ENCODE data around the gene ASIP. TPM values are rescaled to one million over a fixed set of nuclear protein-coding genes. Genes with fewer than 3 reads are reported as not detected.

The ASIP gene
- total and polyA plus RNA-seq, 4 donors: 0.39 to 0.62 TPM; not detected in 2

DNA sequence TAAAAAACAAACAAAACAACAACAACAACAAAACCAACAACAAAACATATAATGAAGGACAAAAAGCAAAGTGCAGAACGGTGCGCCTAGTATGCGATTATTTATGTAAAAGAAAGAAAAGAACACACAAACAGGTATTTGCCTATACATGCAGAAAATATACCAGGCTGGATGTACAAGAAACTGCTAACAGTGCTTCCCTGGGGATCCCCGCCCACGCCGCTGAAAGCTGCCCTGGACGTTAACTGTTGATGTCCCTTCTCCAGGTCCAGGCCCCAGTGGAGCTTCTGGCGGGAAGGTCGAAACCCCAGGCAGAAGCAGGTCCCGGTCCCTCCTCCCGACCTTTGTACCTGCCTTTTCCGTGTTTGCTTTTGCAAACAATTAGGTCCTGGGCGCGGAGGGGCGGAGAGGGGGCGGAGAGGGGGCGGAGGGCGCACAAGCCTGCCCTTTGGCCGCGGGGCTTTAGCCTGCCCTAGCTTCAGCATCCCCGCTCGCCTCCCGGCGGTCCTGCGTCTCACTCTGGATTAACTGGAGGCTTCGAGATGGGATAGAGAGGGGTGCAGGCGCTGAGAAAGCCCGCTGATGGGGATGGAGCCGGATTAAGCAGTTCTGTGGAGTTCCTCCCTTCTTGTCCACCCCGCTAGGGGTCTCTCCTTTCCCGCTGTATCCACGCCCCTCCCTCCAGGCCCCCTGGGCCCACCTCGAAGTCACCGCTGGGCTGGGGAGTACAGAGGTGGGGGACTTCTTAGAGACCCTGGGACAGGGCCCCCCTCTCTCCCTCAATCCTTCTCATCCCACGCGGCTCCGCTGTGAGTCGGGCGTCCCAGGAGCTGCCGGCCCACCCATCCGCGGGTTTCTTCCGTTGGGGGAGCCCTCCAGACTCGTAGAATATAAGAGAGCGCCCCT, 70.1 kb downstream of the ASIP start:
- Histone ChIP-seq H3K9ac (ENCODE audit: low read depth in 1 of 2, low read length in 2 of 2) (peak overlapping the region in 1 of 2 donors; percentile 21), H3K27ac (ENCODE audit: low read depth in 1 of 2, low read length in 2 of 2) (peak overlapping the region; percentile 55 to 69), H3K36me3 (ENCODE audit: control insufficient read depth in 4 of 4, insufficient read depth in 3 of 4, low read depth in 1 of 4, low read length in 3 of 4) (no peaks in the 10 kb centered on the region), H3K9me3 (ENCODE audit: control insufficient read depth in 4 of 4, low read length in 3 of 4) (no peaks in the 10 kb centered on the region), H3K4me1 (ENCODE audit: control insufficient read depth in 4 of 4, insufficient read depth in 4 of 4, low read length in 3 of 4) (peaks cover 0 to 31% (median 24%) of the 10 kb centered on the region in 4 donors), H3K4me3 (ENCODE audit: low read depth in 1 of 3, low read length in 3 of 3) (peak overlapping the region; percentile 41 to 58 (median 41)), H3K27me3 (ENCODE audit: control insufficient read depth in 4 of 4, insufficient read depth in 4 of 4, low read length in 3 of 4) (no peaks in the 10 kb centered on the region)
- TF ChIP-seq, protein P1, sequence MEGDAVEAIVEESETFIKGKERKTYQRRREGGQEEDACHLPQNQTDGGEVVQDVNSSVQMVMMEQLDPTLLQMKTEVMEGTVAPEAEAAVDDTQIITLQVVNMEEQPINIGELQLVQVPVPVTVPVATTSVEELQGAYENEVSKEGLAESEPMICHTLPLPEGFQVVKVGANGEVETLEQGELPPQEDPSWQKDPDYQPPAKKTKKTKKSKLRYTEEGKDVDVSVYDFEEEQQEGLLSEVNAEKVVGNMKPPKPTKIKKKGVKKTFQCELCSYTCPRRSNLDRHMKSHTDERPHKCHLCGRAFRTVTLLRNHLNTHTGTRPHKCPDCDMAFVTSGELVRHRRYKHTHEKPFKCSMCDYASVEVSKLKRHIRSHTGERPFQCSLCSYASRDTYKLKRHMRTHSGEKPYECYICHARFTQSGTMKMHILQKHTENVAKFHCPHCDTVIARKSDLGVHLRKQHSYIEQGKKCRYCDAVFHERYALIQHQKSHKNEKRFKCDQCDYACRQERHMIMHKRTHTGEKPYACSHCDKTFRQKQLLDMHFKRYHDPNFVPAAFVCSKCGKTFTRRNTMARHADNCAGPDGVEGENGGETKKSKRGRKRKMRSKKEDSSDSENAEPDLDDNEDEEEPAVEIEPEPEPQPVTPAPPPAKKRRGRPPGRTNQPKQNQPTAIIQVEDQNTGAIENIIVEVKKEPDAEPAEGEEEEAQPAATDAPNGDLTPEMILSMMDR (IDR thresholded peaks at IDR 0.05; ENCODE audit: low read depth, low read length, missing input control): no peak
- TF ChIP-seq FOXA1 (IDR thresholded peaks at IDR 0.05) (peak; percentile 70), HNF4G (IDR thresholded peaks at IDR 0.05) (peak; percentile 94), JUND (IDR thresholded peaks at IDR 0.05) (peak in 1 of 2 donors; percentile 57), HNF4A (conservative IDR thresholded peaks at IDR 0.05) (peak; percentile 92 to 93), YY1 (IDR thresholded peaks at IDR 0.05) (peak; percentile 63), GABPA (IDR thresholded peaks at IDR 0.05 in 1 of 2, conservative IDR thresholded peaks at IDR 0.05 in 1 of 2) (no peak), TAF1 (conservative IDR thresholded peaks at IDR 0.05) (peak; percentile 42), EGR1 (IDR thresholded peaks at IDR 0.05; ENCODE audit: low read depth in 2 of 2) (peak; percentile 97 to 98), RAD21 (IDR thresholded peaks at IDR 0.05) (peak; percentile 10 to 60), RXRA (IDR thresholded peaks at IDR 0.05) (peak; percentile 77 to 81), FOXA2 (IDR thresholded peaks at IDR 0.05) (peak; percentile 57), NR2F2 (IDR thresholded peaks at IDR 0.05) (peak; percentile 60), SP1 (IDR thresholded peaks at IDR 0.05) (peak; percentile 92)
- TF ChIP-seq, protein P2, sequence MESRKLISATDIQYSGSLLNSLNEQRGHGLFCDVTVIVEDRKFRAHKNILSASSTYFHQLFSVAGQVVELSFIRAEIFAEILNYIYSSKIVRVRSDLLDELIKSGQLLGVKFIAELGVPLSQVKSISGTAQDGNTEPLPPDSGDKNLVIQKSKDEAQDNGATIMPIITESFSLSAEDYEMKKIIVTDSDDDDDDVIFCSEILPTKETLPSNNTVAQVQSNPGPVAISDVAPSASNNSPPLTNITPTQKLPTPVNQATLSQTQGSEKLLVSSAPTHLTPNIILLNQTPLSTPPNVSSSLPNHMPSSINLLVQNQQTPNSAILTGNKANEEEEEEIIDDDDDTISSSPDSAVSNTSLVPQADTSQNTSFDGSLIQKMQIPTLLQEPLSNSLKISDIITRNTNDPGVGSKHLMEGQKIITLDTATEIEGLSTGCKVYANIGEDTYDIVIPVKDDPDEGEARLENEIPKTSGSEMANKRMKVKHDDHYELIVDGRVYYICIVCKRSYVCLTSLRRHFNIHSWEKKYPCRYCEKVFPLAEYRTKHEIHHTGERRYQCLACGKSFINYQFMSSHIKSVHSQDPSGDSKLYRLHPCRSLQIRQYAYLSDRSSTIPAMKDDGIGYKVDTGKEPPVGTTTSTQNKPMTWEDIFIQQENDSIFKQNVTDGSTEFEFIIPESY (IDR thresholded peaks at IDR 0.05): peak; percentile 69
- TF ChIP-seq, protein P3, sequence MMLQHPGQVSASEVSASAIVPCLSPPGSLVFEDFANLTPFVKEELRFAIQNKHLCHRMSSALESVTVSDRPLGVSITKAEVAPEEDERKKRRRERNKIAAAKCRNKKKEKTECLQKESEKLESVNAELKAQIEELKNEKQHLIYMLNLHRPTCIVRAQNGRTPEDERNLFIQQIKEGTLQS (IDR thresholded peaks at IDR 0.05): no peak
- TF ChIP-seq, protein P4, sequence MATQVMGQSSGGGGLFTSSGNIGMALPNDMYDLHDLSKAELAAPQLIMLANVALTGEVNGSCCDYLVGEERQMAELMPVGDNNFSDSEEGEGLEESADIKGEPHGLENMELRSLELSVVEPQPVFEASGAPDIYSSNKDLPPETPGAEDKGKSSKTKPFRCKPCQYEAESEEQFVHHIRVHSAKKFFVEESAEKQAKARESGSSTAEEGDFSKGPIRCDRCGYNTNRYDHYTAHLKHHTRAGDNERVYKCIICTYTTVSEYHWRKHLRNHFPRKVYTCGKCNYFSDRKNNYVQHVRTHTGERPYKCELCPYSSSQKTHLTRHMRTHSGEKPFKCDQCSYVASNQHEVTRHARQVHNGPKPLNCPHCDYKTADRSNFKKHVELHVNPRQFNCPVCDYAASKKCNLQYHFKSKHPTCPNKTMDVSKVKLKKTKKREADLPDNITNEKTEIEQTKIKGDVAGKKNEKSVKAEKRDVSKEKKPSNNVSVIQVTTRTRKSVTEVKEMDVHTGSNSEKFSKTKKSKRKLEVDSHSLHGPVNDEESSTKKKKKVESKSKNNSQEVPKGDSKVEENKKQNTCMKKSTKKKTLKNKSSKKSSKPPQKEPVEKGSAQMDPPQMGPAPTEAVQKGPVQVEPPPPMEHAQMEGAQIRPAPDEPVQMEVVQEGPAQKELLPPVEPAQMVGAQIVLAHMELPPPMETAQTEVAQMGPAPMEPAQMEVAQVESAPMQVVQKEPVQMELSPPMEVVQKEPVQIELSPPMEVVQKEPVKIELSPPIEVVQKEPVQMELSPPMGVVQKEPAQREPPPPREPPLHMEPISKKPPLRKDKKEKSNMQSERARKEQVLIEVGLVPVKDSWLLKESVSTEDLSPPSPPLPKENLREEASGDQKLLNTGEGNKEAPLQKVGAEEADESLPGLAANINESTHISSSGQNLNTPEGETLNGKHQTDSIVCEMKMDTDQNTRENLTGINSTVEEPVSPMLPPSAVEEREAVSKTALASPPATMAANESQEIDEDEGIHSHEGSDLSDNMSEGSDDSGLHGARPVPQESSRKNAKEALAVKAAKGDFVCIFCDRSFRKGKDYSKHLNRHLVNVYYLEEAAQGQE (IDR thresholded peaks at IDR 0.05): peak; percentile 41
- TF ChIP-seq, protein P5, sequence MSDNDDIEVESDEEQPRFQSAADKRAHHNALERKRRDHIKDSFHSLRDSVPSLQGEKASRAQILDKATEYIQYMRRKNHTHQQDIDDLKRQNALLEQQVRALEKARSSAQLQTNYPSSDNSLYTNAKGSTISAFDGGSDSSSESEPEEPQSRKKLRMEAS (IDR thresholded peaks at IDR 0.05): peak; percentile 83
- 6% methylated on average over 45 of the region's 45 CpGs for WGBS
- peak; percentile 76 for DNase-seq (ENCODE audit: low spot score)
